Astrocyte (in vitro differentiated cells and primary cell): ENCODE data around the gene MYO7B. TPM values are rescaled to one million over a fixed set of nuclear protein-coding genes. Genes with fewer than 3 reads are reported as not detected.
A peak's percentile ranks its signal among the peaks of the same experiment; 100 is the strongest.

Experiments
- DNase-seq: peaks from one replicate; pipeline ENCODE4 v3.0.0-alpha.2; 2010; ENCODE audit warnings: low read depth
- FAIRE-seq: peaks from 2 replicates; lab custom pipeline; 2011; peaks lifted over from hg19 to GRCh38; lab: Jason Lieb, UNC
- H2AFZ ChIP-seq: 2 replicates; pipeline ENCODE4 v1.6.0; 2012; ENCODE audit warnings: low read depth, low read length, inconsistent platforms
- H3K27ac ChIP-seq: 2 replicates; pipeline ENCODE4 v1.5.1; 2011; ENCODE audit warnings: low read depth, low read length, inconsistent platforms
- H3K27me3 ChIP-seq: 2 replicates; pipeline ENCODE4 v1.6.0; 2011; ENCODE audit warnings: low read length, inconsistent platforms; ENCODE audit not compliant: insufficient read depth
- H3K36me3 ChIP-seq: 2 replicates; pipeline ENCODE4 v1.5.1; 2011; ENCODE audit warnings: low read length, inconsistent platforms; ENCODE audit not compliant: insufficient read depth
- H3K4me1 ChIP-seq: 2 replicates; pipeline ENCODE4 v1.5.1; 2011; ENCODE audit warnings: low read length, inconsistent platforms; ENCODE audit not compliant: insufficient read depth
- H3K4me2 ChIP-seq: 2 replicates; pipeline ENCODE4 v1.6.0; 2012; ENCODE audit warnings: low read length, inconsistent platforms
- H3K4me3 ChIP-seq: 2 replicates; pipeline ENCODE4 v1.5.1; 2011; ENCODE audit warnings: low read depth, mild to moderate bottlenecking, low read length, inconsistent platforms; ENCODE audit not compliant: insufficient read depth
- H3K79me2 ChIP-seq: 2 replicates; pipeline ENCODE4 v1.6.0; 2012; ENCODE audit warnings: mild to moderate bottlenecking, low read length, inconsistent platforms; ENCODE audit not compliant: insufficient read depth
- H3K9ac ChIP-seq: 2 replicates; pipeline ENCODE4 v1.6.0; 2012; ENCODE audit warnings: mild to moderate bottlenecking, low read length, inconsistent platforms
- H3K9me3 ChIP-seq: 2 replicates; pipeline ENCODE4 v1.5.1; 2012; ENCODE audit warnings: low read depth, mild to moderate bottlenecking, low read length, inconsistent platforms; ENCODE audit not compliant: insufficient read depth
- H4K20me1 ChIP-seq: 2 replicates; pipeline ENCODE4 v1.6.0; 2012; ENCODE audit warnings: low read length, inconsistent platforms; ENCODE audit not compliant: insufficient read depth
- H3K27ac Mint-ChIP-seq: one replicate; pipeline ENCODE4 v1.8.0; 2021; ENCODE audit warnings: mild to moderate bottlenecking, mixed read lengths; ENCODE audit not compliant: unreplicated experiment
- H3K27me3 Mint-ChIP-seq: one replicate; pipeline ENCODE4 v1.8.0; 2021; ENCODE audit warnings: low read depth, mixed read lengths; ENCODE audit not compliant: unreplicated experiment
- H3K36me3 Mint-ChIP-seq: one replicate; pipeline ENCODE4 v1.8.0; 2021; ENCODE audit warnings: low read depth, mixed read lengths; ENCODE audit not compliant: unreplicated experiment
- H3K4me1 Mint-ChIP-seq: one replicate; pipeline ENCODE4 v1.8.0; 2021; ENCODE audit warnings: low read depth, mixed read lengths; ENCODE audit not compliant: unreplicated experiment
- H3K4me3 Mint-ChIP-seq: one replicate; pipeline ENCODE4 v1.8.0; 2021; ENCODE audit warnings: mild to moderate bottlenecking, moderate library complexity, mixed read lengths; ENCODE audit not compliant: unreplicated experiment
- H3K9me3 Mint-ChIP-seq: one replicate; pipeline ENCODE4 v1.8.0; 2021; ENCODE audit warnings: mild to moderate bottlenecking, mixed read lengths; ENCODE audit not compliant: unreplicated experiment
- EZH2 ChIP-seq: IDR thresholded peaks from 2 replicates; pipeline ENCODE4 v1.6.1; 2012; ENCODE audit warnings: mild to moderate bottlenecking, low read length, inconsistent platforms; ENCODE audit not compliant: insufficient read depth
- total RNA-seq: library from RNA; stranded (reverse); gene quantifications from 2 replicates; pipeline ENCODE4 v1.2.1, GENCODE V29; 2021
- TF ChIP-seq, protein P1 (sequence below): IDR thresholded peaks from 2 replicates; pipeline ENCODE4 v1.5.1; 2011; ENCODE audit warnings: low read depth, mild to moderate bottlenecking, inconsistent platforms, low read length, moderate library complexity; ENCODE audit not compliant: insufficient read depth

Gene MYO7B
- total RNA-seq, 1 donor from 2014 or later, result 0.77 TPM

GRCh38 chr2:127597984-127598380 lies 62.5 kb downstream of the MYO7B start:
- H3K4me3 Mint-ChIP-seq, result no peak overlapping the region
- Histone ChIP-seq H3K9ac (no peak overlapping the region), H3K4me2 (peak overlapping the region; percentile 42), H4K20me1 (no peaks in the 10 kb centered on the region), H3K27me3 (no peaks in the 10 kb centered on the region), H3K27ac (peak overlapping the region; percentile 13), H3K9me3 (no peaks in the 10 kb centered on the region), H3K4me3 (no peak overlapping the region), H3K36me3 (no peaks in the 10 kb centered on the region), H3K79me2 (no peaks in the 10 kb centered on the region), H3K4me1 (peaks cover 6% of the 10 kb centered on the region), H2AFZ (no peak overlapping the region)
- FAIRE-seq (peak; percentile 41), DNase-seq (peak; percentile 62)
- H3K36me3 Mint-ChIP-seq, result peaks cover 2% of the 10 kb centered on the region
- peaks cover 12% of the 10 kb centered on the region for H3K4me1 Mint-ChIP-seq
- peaks cover 2% of the 10 kb centered on the region for H3K27me3 Mint-ChIP-seq
- H3K27ac Mint-ChIP-seq, result peak overlapping the region; percentile 69
- no peak for TF ChIP-seq EZH2
- TF ChIP-seq, protein P1, sequence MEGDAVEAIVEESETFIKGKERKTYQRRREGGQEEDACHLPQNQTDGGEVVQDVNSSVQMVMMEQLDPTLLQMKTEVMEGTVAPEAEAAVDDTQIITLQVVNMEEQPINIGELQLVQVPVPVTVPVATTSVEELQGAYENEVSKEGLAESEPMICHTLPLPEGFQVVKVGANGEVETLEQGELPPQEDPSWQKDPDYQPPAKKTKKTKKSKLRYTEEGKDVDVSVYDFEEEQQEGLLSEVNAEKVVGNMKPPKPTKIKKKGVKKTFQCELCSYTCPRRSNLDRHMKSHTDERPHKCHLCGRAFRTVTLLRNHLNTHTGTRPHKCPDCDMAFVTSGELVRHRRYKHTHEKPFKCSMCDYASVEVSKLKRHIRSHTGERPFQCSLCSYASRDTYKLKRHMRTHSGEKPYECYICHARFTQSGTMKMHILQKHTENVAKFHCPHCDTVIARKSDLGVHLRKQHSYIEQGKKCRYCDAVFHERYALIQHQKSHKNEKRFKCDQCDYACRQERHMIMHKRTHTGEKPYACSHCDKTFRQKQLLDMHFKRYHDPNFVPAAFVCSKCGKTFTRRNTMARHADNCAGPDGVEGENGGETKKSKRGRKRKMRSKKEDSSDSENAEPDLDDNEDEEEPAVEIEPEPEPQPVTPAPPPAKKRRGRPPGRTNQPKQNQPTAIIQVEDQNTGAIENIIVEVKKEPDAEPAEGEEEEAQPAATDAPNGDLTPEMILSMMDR, result no peak
- H3K9me3 Mint-ChIP-seq, result peaks cover 33% of the 10 kb centered on the region

- H3K36me3 ChIP-seq, result no peaks in the 10 kb centered on the region
- no peak for TF ChIP-seq EZH2
- TF ChIP-seq, protein P1, result no peak
- no peak overlapping the region for H3K27ac ChIP-seq
- no peak overlapping the region for H3K4me3 ChIP-seq
- H3K27me3 ChIP-seq, result no peaks in the 10 kb centered on the region
- peak overlapping the region; percentile 46 for H3K4me2 ChIP-seq
- no peak overlapping the region for H3K4me3 Mint-ChIP-seq
- peak overlapping the region; percentile 28 for H3K27ac Mint-ChIP-seq
- H3K4me1 ChIP-seq, result peaks cover 6% of the 10 kb centered on the region
- H3K4me1 Mint-ChIP-seq, result peaks cover 12% of the 10 kb centered on the region
- FAIRE-seq (no peak), DNase-seq (no peak)
- H3K9me3 ChIP-seq, result no peaks in the 10 kb centered on the region
- H4K20me1 ChIP-seq, result no peaks in the 10 kb centered on the region
- H2AFZ ChIP-seq, result no peak overlapping the region
- peaks cover 38% of the 10 kb centered on the region for H3K9me3 Mint-ChIP-seq
- no peak overlapping the region for H3K9ac ChIP-seq
- peaks cover 2% of the 10 kb centered on the region for H3K27me3 Mint-ChIP-seq
- peaks cover 2% of the 10 kb centered on the region for H3K36me3 Mint-ChIP-seq
- H3K79me2 ChIP-seq, result no peaks in the 10 kb centered on the region
Observed at GRCh38 chr2:127598711-127599110, 63.2 kb downstream of the MYO7B start.

DNA sequence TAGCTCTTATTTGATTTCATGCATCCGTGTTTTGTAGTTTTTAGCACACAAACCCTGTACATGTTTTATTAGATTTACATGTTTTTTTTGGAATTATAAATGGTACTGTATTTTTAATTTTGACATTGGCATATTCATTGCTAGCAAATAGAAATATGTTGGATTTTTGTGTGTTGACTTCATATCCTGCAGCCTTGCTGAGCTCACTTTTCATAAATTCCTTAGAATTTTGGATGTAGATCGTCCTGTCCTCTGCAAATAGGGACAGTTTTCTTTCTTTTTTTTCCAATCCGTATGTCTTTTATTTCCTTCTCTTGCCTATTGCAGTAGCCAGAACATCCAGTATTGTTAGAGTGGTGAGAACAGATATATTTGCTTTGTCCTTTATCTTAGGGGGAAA lies 63.7 kb downstream of the MYO7B start:
- no peaks in the 10 kb centered on the region for H3K36me3 ChIP-seq
- no peaks in the 10 kb centered on the region for H4K20me1 ChIP-seq
- Mint-ChIP-seq H3K27ac (peak overlapping the region; percentile 5), H3K4me3 (no peak overlapping the region), H3K4me1 (peaks cover 12% of the 10 kb centered on the region), H3K27me3 (peaks cover 4% of the 10 kb centered on the region), H3K36me3 (peaks cover 2% of the 10 kb centered on the region), H3K9me3 (peaks cover 40% of the 10 kb centered on the region)
- H3K4me1 ChIP-seq, result peaks cover 6% of the 10 kb centered on the region
- peak overlapping the region; percentile 46 for H3K4me2 ChIP-seq
- no peak overlapping the region for H3K9ac ChIP-seq
- TF ChIP-seq EZH2, result no peak
- TF ChIP-seq, protein P1, result no peak
- no peaks in the 10 kb centered on the region for H3K79me2 ChIP-seq
- DNase-seq (no peak), FAIRE-seq (peak; percentile 50)
- peak overlapping the region; percentile 23 for H3K27ac ChIP-seq
- no peak overlapping the region for H3K4me3 ChIP-seq
- H2AFZ ChIP-seq, result no peak overlapping the region
- no peaks in the 10 kb centered on the region for H3K9me3 ChIP-seq
- no peaks in the 10 kb centered on the region for H3K27me3 ChIP-seq
